Stimulated activated CD8-positive, alpha-beta memory T cell treated with anti-CD3 and anti-CD28 coated beads, Interleukin-7, amount 100 ng/mL, for 48 hours (primary cell): ENCODE results near the gene DBNL.

Experiments used
- DNase-seq, 2 donors: peaks; one replicate each; pipeline ENCODE4 v3.0.0-alpha.2; 2020; ENCODE audit warnings: low read depth in 1 of 2; ENCODE audit errors: extremely low read depth in 1 of 2

Gene DBNL

GRCh38 chr7:44107961-44108767 is 63.7 kb downstream of the DBNL start:
- DNase-seq, result no peak

GRCh38 chr7:44108768-44109750 is 64.6 kb downstream of the DBNL start:
- no peak for DNase-seq

- no peak for DNase-seq
Measured at GRCh38 chr7:44109991-44110390, 65.5 kb downstream of the DBNL start.

GRCh38 chr7:44110719-44111635 is 66.5 kb downstream of the DBNL start:
- DNase-seq, result no peak
